Ovary (tissue), 9 donors: ENCODE results near the gene PAPSS1. TPM values are rescaled to one million over a fixed set of nuclear protein-coding genes. Genes with fewer than 3 reads are reported as not detected.

Experiments
- DNase-seq, 5 donors: peaks; one replicate each; pipeline ENCODE4 v3.0.0-alpha.2; 2019 to 2020
- H3K27ac ChIP-seq, 2 donors: fragments of 200-600 bp; one replicate each; pipeline versions ENCODE4 v1.5.1 to v1.8.0; 2019 to 2022
- H3K27me3 ChIP-seq: fragments of 200-600 bp; one replicate; pipeline ENCODE4 v1.8.0; 2022
- H3K36me3 ChIP-seq: fragments of 200-600 bp; sonication (generic); one replicate; pipeline ENCODE4 v1.5.1; 2019
- H3K4me1 ChIP-seq: one replicate; pipeline ENCODE4 v1.8.1; 2013; ENCODE audit warnings: mild to moderate bottlenecking, moderate library complexity; ENCODE audit not compliant: insufficient read depth
- H3K4me3 ChIP-seq: fragments of 200-600 bp; sonication (generic); one replicate; pipeline ENCODE4 v1.5.1; 2017
- H3K9me3 ChIP-seq, 2 donors: fragments of 200-600 bp in 1 of 2; sonication (generic) in 1 of 2; one replicate each; pipeline versions ENCODE4 v1.5.1 to v1.8.1; 2013 to 2019; ENCODE audit warnings: mild to moderate bottlenecking in 1 of 2, moderate library complexity in 1 of 2
- CTCF ChIP-seq, 3 donors: fragments of 450-650 bp in 2 of 3; fragments of 200-600 bp in 1 of 3; IDR thresholded peaks; one replicate each; pipeline versions ENCODE4 v1.5.1 to v1.8.0; 2016 to 2022; ENCODE audit warnings: antibody characterized with exemption in 3 of 3, mild to moderate bottlenecking in 1 of 3
- EP300 ChIP-seq: sonication (generic); formaldehyde crosslinking; IDR thresholded peaks from one replicate; pipeline ENCODE4 v1.6.1; 2017; ENCODE audit warnings: antibody characterized with exemption
- POLR2A ChIP-seq: fragments of 450-650 bp; IDR thresholded peaks from one replicate; pipeline ENCODE4 v1.6.1; 2017; ENCODE audit warnings: antibody characterized with exemption, mild to moderate bottlenecking, moderate library complexity
- WGBS, 3 donors: extraction: QIAGEN DNeasy Blood & Tissue Kit in 1 of 3; methylation state at CpG; one replicate each; pipeline versions ENCODE4 v1.1.5 to v1.1.7; 2013 to 2017; 5-methylcytosine and 5-hydroxymethylcytosine counted together
- intact Hi-C, 4 donors: fragments of 100-400 bp; cut with DNase I; formaldehyde crosslinking; loops; one replicate each; pipeline versions ENCODE4 v1.11.0 to v1.15.1; 2022 to 2023
- polyA plus RNA-seq, 2 donors: library from polyadenylated mRNA; stranded (reverse); fragments of 200-250 nt in 1 of 2; fragments of 350-450 nt in 1 of 2; fragmentation: Illumina TruSeq in 1 of 2; extraction: RNeasy Lipid Tissue Mini Kit (QIAGEN cat#74804) in 1 of 2; gene quantifications; one replicate each; pipeline ENCODE4 v1.2.3, GENCODE V29; 2013 to 2014
- total RNA-seq, 7 donors: library from RNA; depleted of rRNA in 2 of 7; stranded (reverse); fragments of >200 nt in 2 of 7; fragmentation: NEBNext Ultra II Directional in 3 of 7; extraction: Animal tissue kit (Norgen Biotek cat#: 25700) in 3 of 7; gene quantifications; one replicate each; pipeline versions ENCODE4 v1.1.0 to v1.2.4, GENCODE V29; 2016 to 2023
- donor health status: DM: no; HTN: no; CAD: no; lungs with moderate emphysema.
- donor health status: DM: no; HTN: no; CAD: no.
- donor health status: Bipolar disorder and iron deficiency.
- donor health status: DM: yes; HTN: yes; CAD: no.
- donor health status: DM: no; HTN: no; CAD: no.
- donor health status: DM: yes; HTN: yes; CAD: no.

PAPSS1 gene
- total and polyA plus RNA-seq, 9 donors: 19.8 to 50.3 (median 28.0) TPM

GRCh38 chr4:107691378-107691777, 28.7 kb downstream of the PAPSS1 start:
- WGBS, 3 donors: 87 to 93% (median 88%) methylated on average over 4 of the region's 4 CpGs
- Histone ChIP-seq H3K36me3 (no peaks in the 10 kb centered on the region), H3K9me3 (no peaks in the 10 kb centered on the region), H3K27me3 (no peaks in the 10 kb centered on the region), H3K4me1 (no peaks in the 10 kb centered on the region), H3K27ac (no peak overlapping the region), H3K4me3 (no peak overlapping the region)
- no peak for TF ChIP-seq CTCF (IDR thresholded peaks at IDR 0.05)
- TF ChIP-seq POLR2A: no peak
- TF ChIP-seq EP300: no peak
- DNase-seq: no peak
- intact Hi-C loops: no loop called here

- intact Hi-C loops: no loop called here
- Histone ChIP-seq H3K4me3 (no peak overlapping the region), H3K27me3 (no peaks in the 10 kb centered on the region), H3K36me3 (no peaks in the 10 kb centered on the region), H3K9me3 (no peaks in the 10 kb centered on the region), H3K27ac (no peak overlapping the region), H3K4me1 (no peaks in the 10 kb centered on the region)
- WGBS, 3 donors: 91 to 100% (median 97%) methylated on average over 2 of the region's 2 CpGs
- no peak for TF ChIP-seq CTCF (IDR thresholded peaks at IDR 0.05)
- TF ChIP-seq EP300: no peak
- no peak for TF ChIP-seq POLR2A
- DNase-seq: no peak
These were observed 30.0 kb downstream of the PAPSS1 start for GRCh38 chr4:107689912-107690587.

DNA sequence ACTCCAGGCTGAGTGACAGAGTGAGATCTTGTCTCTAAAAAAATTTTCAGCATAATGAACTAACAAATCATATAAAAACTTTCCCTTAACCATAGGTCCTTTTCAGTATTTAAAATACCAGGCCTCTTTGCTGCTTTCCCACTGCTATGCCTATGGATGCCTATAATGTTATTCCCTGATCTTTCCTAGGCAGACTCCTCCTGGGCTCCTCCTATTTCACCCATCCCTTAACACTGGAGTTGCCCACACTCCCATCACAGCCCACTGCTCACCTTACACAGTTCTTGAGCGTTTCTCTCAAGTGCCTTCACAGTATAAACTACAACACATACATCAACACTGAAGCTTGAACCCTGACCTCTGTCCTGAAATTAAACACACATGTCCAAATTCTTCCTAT, 31.6 kb downstream of the PAPSS1 start:
- Histone ChIP-seq H3K4me1 (no peaks in the 10 kb centered on the region), H3K4me3 (no peak overlapping the region), H3K36me3 (no peaks in the 10 kb centered on the region), H3K27me3 (no peaks in the 10 kb centered on the region), H3K27ac (no peak overlapping the region), H3K9me3 (no peaks in the 10 kb centered on the region)
- TF ChIP-seq POLR2A (no peak), EP300 (no peak), CTCF (IDR thresholded peaks at IDR 0.05) (no peak)
- DNase-seq: no peak
- intact Hi-C loops: no loop called here
- 63 to 73% (median 63%) methylated on average over 1 of the region's 1 CpG for WGBS, 3 donors

DNA sequence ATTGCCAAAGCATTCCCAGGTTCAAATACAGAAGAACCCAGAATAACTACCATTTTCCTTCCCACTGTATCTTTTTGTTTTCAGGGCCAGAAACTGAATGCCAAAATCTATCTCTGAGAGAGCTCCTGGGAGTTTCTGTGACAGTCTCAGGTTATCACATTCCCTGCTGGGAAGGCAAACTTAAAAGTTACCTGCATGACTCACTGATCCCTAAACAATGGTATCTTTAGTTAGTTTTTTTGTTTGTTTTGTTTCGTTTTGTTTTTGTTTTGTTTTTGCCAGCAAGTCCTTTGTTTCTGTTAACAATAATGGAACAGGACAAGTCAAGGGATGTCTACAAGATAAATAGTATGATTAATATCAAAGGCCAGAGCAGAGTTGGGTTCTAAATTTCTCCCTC, 34.3 kb downstream of the PAPSS1 start:
- Histone ChIP-seq H3K4me3 (no peak overlapping the region), H3K27ac (no peak overlapping the region), H3K4me1 (no peaks in the 10 kb centered on the region), H3K9me3 (no peaks in the 10 kb centered on the region), H3K27me3 (no peaks in the 10 kb centered on the region), H3K36me3 (no peaks in the 10 kb centered on the region)
- 68 to 93% (median 85%) methylated on average over 1 of the region's 1 CpG for WGBS, 3 donors
- no peak for TF ChIP-seq CTCF (IDR thresholded peaks at IDR 0.05)
- TF ChIP-seq POLR2A: no peak
- TF ChIP-seq EP300: no peak
- intact Hi-C loops: no loop called here
- DNase-seq: no peak
